ENCODE measurements around the gene PRR30.

Gene PRR30

GRCh38 chr2:27100036-27100435 lies 39.2 kb downstream of the PRR30 start:
- TF ChIP-seq YY1 (IDR thresholded peaks at IDR 0.05; ENCODE audit: low read depth): no peak
- TF ChIP-seq REST (IDR thresholded peaks at IDR 0.05; ENCODE audit: low read depth): no peak
- no peak for TF ChIP-seq MAX (IDR thresholded peaks at IDR 0.05)
- TF ChIP-seq EP300 (IDR thresholded peaks at IDR 0.05; ENCODE audit: borderline replicate concordance): no peak
- TF ChIP-seq EGR1 (IDR thresholded peaks at IDR 0.05): no peak
- TF ChIP-seq NFIC (IDR thresholded peaks at IDR 0.05): no peak
- no peak for TF ChIP-seq USF1 (IDR thresholded peaks at IDR 0.05)
- TF ChIP-seq CEBPB (IDR thresholded peaks at IDR 0.05): no peak
- no peak for TF ChIP-seq CREB1 (IDR thresholded peaks at IDR 0.05; ENCODE audit: low read depth)

- TF ChIP-seq RAD21 (IDR thresholded peaks at IDR 0.05; ENCODE audit: low read depth): no peak
- no peak for TF ChIP-seq ZBTB7A (IDR thresholded peaks at IDR 0.05; ENCODE audit: low read depth)
- no peak for TF ChIP-seq CREB1 (IDR thresholded peaks at IDR 0.05; ENCODE audit: low read depth)
- TF ChIP-seq YY1 (IDR thresholded peaks at IDR 0.05; ENCODE audit: low read depth): no peak
- TF ChIP-seq MAX (IDR thresholded peaks at IDR 0.05): no peak
- no peak for TF ChIP-seq EGR1 (IDR thresholded peaks at IDR 0.05)
- TF ChIP-seq FOXM1 (IDR thresholded peaks at IDR 0.05; ENCODE audit: borderline replicate concordance, low read depth): no peak
- no peak for TF ChIP-seq TAF1 (IDR thresholded peaks at IDR 0.05; ENCODE audit: low read depth)
- no peak for TF ChIP-seq REST (IDR thresholded peaks at IDR 0.05; ENCODE audit: low read depth)
- no peak for TF ChIP-seq TCF12 (IDR thresholded peaks at IDR 0.05; ENCODE audit: low read depth)
- TF ChIP-seq TEAD4 (IDR thresholded peaks at IDR 0.05): no peak
- TF ChIP-seq USF1 (IDR thresholded peaks at IDR 0.05): no peak
- TF ChIP-seq NFIC (IDR thresholded peaks at IDR 0.05): no peak
- no peak for TF ChIP-seq CEBPB (IDR thresholded peaks at IDR 0.05)
These were observed 39.8 kb downstream of the PRR30 start for GRCh38 chr2:27099334-27099955.

GRCh38 chr2:27097341-27097740 lies 41.9 kb downstream of the PRR30 start:
- TF ChIP-seq TCF12 (IDR thresholded peaks at IDR 0.05; ENCODE audit: low read depth): no peak
- no peak for TF ChIP-seq ZBTB7A (IDR thresholded peaks at IDR 0.05; ENCODE audit: low read depth)
- no peak for TF ChIP-seq MAX (IDR thresholded peaks at IDR 0.05)
- no peak for TF ChIP-seq NFIC (IDR thresholded peaks at IDR 0.05)
- no peak for TF ChIP-seq TAF1 (IDR thresholded peaks at IDR 0.05; ENCODE audit: low read depth)
- TF ChIP-seq CEBPB (IDR thresholded peaks at IDR 0.05): no peak
- TF ChIP-seq USF1 (IDR thresholded peaks at IDR 0.05): no peak
- TF ChIP-seq YY1 (IDR thresholded peaks at IDR 0.05; ENCODE audit: low read depth): no peak
- no peak for TF ChIP-seq EGR1 (IDR thresholded peaks at IDR 0.05)
- no peak for TF ChIP-seq RAD21 (IDR thresholded peaks at IDR 0.05; ENCODE audit: low read depth)
- TF ChIP-seq REST (IDR thresholded peaks at IDR 0.05; ENCODE audit: low read depth): no peak
- no peak for TF ChIP-seq FOXM1 (IDR thresholded peaks at IDR 0.05; ENCODE audit: borderline replicate concordance, low read depth)
- no peak for TF ChIP-seq CREB1 (IDR thresholded peaks at IDR 0.05; ENCODE audit: low read depth)
- no peak for TF ChIP-seq EP300 (IDR thresholded peaks at IDR 0.05; ENCODE audit: borderline replicate concordance)
- no peak for TF ChIP-seq TEAD4 (IDR thresholded peaks at IDR 0.05)
